GM23338 (cell line): Measurements from ENCODE around the gene PARVB. TPM values are rescaled to one million over a fixed set of nuclear protein-coding genes. Genes with fewer than 3 reads are reported as not detected.

Experiments
- polyA plus RNA-seq: library from polyadenylated mRNA; unstranded; fragments of >200 nt; fragmentation: Nextera tagmentation; extraction: Ambion mirVana; gene quantifications from 2 replicates; pipeline ENCODE4 v1.2.1, GENCODE V29; 2016
- total RNA-seq: library from RNA; depleted of rRNA; stranded (reverse); fragments of >200 nt; shearing (Covaris generic); gene quantifications from 2 replicates; pipeline ENCODE4 v1.2.3, GENCODE V29; 2014; rRNA removed

PARVB gene
- total and polyA plus RNA-seq, 2 experiments from 2014 or later: 4.3 to 7.7 TPM

Other genes with a start within 250 kb of the PARVB start
- gene EFCAB6, start 212.0 kb upstream of the PARVB start, total RNA-seq: 1.8 and 1.9 TPM in 2 replicates
- gene EFCAB6, start 212.0 kb upstream of the PARVB start, polyA plus RNA-seq: 1.1 and 1.2 TPM in 2 replicates
- gene SULT4A1, start 161.8 kb upstream of the PARVB start, total RNA-seq: 5.2 and 7.8 TPM in 2 replicates
- 4.3 and 4.7 TPM in 2 replicates for gene SULT4A1, start 161.8 kb upstream of the PARVB start, polyA plus RNA-seq
- gene PNPLA5, start 132.3 kb upstream of the PARVB start, total RNA-seq: 5.9 and 6.8 TPM in 2 replicates
- gene PNPLA5, start 132.3 kb upstream of the PARVB start, polyA plus RNA-seq: 2.0 and 2.3 TPM in 2 replicates
- 17.3 and 23.4 TPM in 2 replicates for gene PNPLA3, start 100.5 kb upstream of the PARVB start, total RNA-seq
- 16.2 and 17.7 TPM in 2 replicates for gene PNPLA3, start 100.5 kb upstream of the PARVB start, polyA plus RNA-seq
- gene SAMM50, start 68.9 kb upstream of the PARVB start, total RNA-seq: 58.6 and 68.0 TPM in 2 replicates
- 49.6 and 60.3 TPM in 2 replicates for gene SAMM50, start 68.9 kb upstream of the PARVB start, polyA plus RNA-seq
- gene PARVG, start 156.6 kb downstream of the PARVB start, total RNA-seq: 0.14 TPM in 1 of 2 replicates, not detected in the other
- gene PARVG, start 156.6 kb downstream of the PARVB start, polyA plus RNA-seq: 0.31 TPM in 1 of 2 replicates, not detected in the other